Measurements from ENCODE around the gene TIMM50. TPM values are rescaled to one million over a fixed set of nuclear protein-coding genes. Genes with fewer than 3 reads are reported as not detected.
A peak's percentile ranks its signal among the peaks of the same experiment; 100 is the strongest.

TIMM50 gene
- total and polyA plus RNA-seq, 7 experiments from 2014 or later = 43.5 to 70.0 (median 50.0) TPM

DNA sequence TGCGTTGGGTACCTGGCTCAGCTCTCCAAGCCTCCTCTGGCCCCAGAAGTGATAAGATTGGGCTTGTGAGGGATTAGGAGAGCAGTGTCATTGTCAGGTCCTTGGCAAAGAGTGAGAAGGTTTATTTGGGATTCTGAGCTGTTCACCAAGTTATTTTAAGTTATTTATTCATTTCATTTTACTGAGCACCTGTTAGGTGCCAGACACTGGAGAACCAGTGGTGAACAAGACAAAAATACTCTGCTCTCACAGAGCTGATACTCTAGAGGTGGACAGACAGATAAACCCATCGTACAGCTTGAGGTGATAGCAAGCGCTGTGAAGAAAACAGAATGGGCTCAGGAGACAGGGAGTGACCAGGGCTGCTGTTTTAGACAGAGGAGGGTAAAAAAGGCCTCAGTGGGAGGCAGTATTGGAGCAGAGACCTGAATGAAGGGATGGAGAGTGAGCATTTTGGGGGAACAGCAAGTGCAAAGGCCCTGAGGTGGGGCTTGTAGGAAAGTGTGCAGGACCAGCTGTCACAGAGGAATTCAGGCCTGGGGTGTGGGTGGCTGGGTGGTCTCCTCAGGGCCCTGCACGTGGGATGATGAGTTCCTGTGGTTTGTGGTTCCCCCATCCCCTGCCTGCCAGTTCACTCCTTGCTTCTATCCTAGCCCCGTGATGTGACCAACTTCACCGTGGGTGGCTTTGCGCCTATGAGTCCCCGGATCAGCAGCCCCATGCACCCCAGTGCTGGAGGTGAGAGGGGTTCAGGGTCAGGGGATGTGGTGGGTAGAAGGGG lies 8.7 kb upstream of the TIMM50 start:
- Mint-ChIP-seq H3K27me3 (no peaks in the 10 kb centered on the region), H3K4me3 (peak overlapping the region in 1 of 10 donors; percentile 23), H3K9me3 (peaks cover 0 to 1% (median 0%) of the 10 kb centered on the region in 11 donors), H3K36me3 (peaks cover 15 to 58% (median 28%) of the 10 kb centered on the region in 5 donors), H3K4me1 (peaks cover 0 to 11% (median 8%) of the 10 kb centered on the region in 7 donors), H3K27ac (peak overlapping the region in 4 of 9 donors; percentile 8 to 30 (median 20))
- no peaks in the 10 kb centered on the region for H3K4me1 ChIP-seq (ENCODE audit: control insufficient read depth in 2 of 2, insufficient read depth in 2 of 2, low read length in 2 of 2)
- no peak overlapping the region for H3K27ac ChIP-seq (ENCODE audit: low read depth, low read length)
- ATAC-seq (no peak), DNase-seq (no peak)
- CTCF ChIA-PET = interaction anchor here (0.5 to 0.6 kb wide), 2 partner anchors 11 to 31 kb away, joined by 3 read pairs; no protein-coding TSS in a partner anchor
- H3K9me3 ChIP-seq (ENCODE audit: control insufficient read depth in 2 of 3, low read length in 3 of 3) = no peaks in the 10 kb centered on the region
- H3K4me3 ChIP-seq (ENCODE audit: low read length) = no peak overlapping the region
- POLR2A ChIA-PET = interaction anchor here (1.7 kb wide), 2 partner anchors 9 to 27 kb away, joined by 4 to 5 read pairs; partner anchors contain the start of genes SUPT5H and TIMM50
- intact Hi-C loops (cut with micrococcal nuclease) = no loop called here
- no peaks in the 10 kb centered on the region for H3K27me3 ChIP-seq (ENCODE audit: control insufficient read depth in 2 of 2, insufficient read depth in 2 of 2, low read length in 2 of 2)
- H3K36me3 ChIP-seq (ENCODE audit: control insufficient read depth in 2 of 3, insufficient read depth in 3 of 3, low read length in 3 of 3) = peaks cover 37 to 97% (median 49%) of the 10 kb centered on the region in 3 experiments

DNA sequence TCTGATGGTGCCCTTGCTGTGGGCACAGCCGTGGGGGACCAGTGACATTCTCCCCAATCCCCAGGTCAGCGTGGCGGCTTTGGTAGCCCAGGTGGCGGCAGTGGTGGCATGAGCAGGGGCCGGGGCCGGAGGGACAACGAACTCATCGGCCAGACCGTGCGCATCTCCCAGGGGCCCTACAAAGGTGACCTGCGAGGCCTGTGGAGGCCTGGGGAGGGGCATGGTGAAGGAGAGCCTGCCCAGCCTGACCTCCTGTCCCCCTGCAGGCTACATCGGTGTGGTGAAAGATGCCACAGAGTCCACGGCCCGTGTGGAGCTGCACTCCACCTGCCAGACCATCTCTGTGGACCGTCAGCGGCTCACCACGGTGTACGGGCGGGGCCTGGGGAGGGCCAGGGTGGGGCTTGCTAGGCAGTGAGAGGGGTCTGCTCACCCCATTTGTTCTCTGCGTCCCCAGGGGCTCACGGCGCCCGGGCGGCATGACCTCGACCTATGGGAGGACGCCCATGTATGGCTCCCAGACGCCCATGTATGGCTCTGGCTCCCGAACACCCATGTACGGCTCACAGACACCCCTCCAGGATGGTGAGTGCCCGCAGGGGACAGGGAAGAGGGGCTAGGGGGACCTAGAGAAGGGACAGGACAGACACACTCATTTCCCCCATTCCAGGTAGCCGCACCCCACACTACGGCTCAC lies 7.7 kb upstream of the TIMM50 start:
- no peak for ATAC-seq
- peak overlapping the region in 2 of 9 donors; percentile 14 to 30 for H3K27ac Mint-ChIP-seq
- DNase-seq = no peak
- H3K27me3 Mint-ChIP-seq = no peaks in the 10 kb centered on the region
- H3K36me3 Mint-ChIP-seq = peaks cover 15 to 52% (median 28%) of the 10 kb centered on the region in 5 donors
- H3K9me3 Mint-ChIP-seq = peaks cover 0 to 1% (median 0%) of the 10 kb centered on the region in 11 donors
- Histone ChIP-seq H3K27me3 (ENCODE audit: control insufficient read depth in 2 of 2, insufficient read depth in 2 of 2, low read length in 2 of 2) (no peaks in the 10 kb centered on the region), H3K4me1 (ENCODE audit: control insufficient read depth in 2 of 2, insufficient read depth in 2 of 2, low read length in 2 of 2) (no peaks in the 10 kb centered on the region), H3K36me3 (ENCODE audit: control insufficient read depth in 2 of 3, insufficient read depth in 3 of 3, low read length in 3 of 3) (peaks cover 37 to 88% (median 43%) of the 10 kb centered on the region in 3 experiments), H3K9me3 (ENCODE audit: control insufficient read depth in 2 of 3, low read length in 3 of 3) (no peaks in the 10 kb centered on the region), H3K4me3 (ENCODE audit: low read length) (no peak overlapping the region), H3K27ac (ENCODE audit: low read depth, low read length) (no peak overlapping the region)
- intact Hi-C loops (cut with micrococcal nuclease) = no loop called here
- no peak overlapping the region for H3K4me3 Mint-ChIP-seq
- POLR2A ChIA-PET = interaction anchor here (1.7 kb wide), 1 partner anchor 28 kb away, joined by 5 read pairs; the partner anchor contains the start of gene SUPT5H
- CTCF ChIA-PET = interaction anchor here (1.5 to 3.9 kb wide), 3 partner anchors 61 to 199 kb away, joined by 3 to 21 read pairs (median 11); partner anchors contain the start of genes MED29 and PAF1
- H3K4me1 Mint-ChIP-seq = peaks cover 0 to 11% (median 8%) of the 10 kb centered on the region in 7 donors

DNA sequence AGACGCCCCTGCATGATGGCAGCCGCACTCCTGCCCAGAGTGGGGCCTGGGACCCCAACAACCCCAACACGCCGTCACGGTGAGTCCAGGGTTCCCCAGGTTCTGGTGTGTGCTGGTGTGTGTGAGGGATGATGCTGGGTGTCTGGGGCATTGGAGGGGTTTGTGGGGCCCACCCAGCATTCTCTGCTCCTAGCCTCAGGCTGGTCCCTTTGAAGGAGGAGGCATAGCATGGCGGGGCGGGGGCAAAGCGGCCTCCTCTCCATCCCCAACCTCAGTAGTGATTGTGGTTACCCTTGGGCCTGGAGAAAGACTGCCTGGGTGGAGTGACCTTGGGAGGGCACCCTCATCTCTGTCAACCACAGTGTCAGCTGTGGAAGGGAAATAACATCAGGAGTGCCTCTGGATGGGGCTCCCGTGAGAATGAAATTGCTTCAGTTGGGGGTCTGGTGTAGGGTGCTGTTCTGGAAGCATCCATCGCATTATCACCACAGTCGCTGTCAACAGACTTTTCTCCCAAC lies 7.1 kb upstream of the TIMM50 start:
- peaks cover 15 to 47% (median 28%) of the 10 kb centered on the region in 5 donors for H3K36me3 Mint-ChIP-seq
- ATAC-seq (no peak), DNase-seq (no peak)
- Histone ChIP-seq H3K9me3 (ENCODE audit: control insufficient read depth in 2 of 3, low read length in 3 of 3) (no peaks in the 10 kb centered on the region), H3K4me3 (ENCODE audit: low read length) (no peak overlapping the region), H3K36me3 (ENCODE audit: control insufficient read depth in 2 of 3, insufficient read depth in 3 of 3, low read length in 3 of 3) (peaks cover 32 to 82% (median 42%) of the 10 kb centered on the region in 3 experiments), H3K27ac (ENCODE audit: low read depth, low read length) (no peak overlapping the region), H3K4me1 (ENCODE audit: control insufficient read depth in 2 of 2, insufficient read depth in 2 of 2, low read length in 2 of 2) (no peaks in the 10 kb centered on the region), H3K27me3 (ENCODE audit: control insufficient read depth in 2 of 2, insufficient read depth in 2 of 2, low read length in 2 of 2) (no peaks in the 10 kb centered on the region)
- no peaks in the 10 kb centered on the region for H3K27me3 Mint-ChIP-seq
- intact Hi-C loops (cut with micrococcal nuclease) = no loop called here
- H3K4me1 Mint-ChIP-seq = peaks cover 0 to 11% (median 8%) of the 10 kb centered on the region in 7 donors
- POLR2A ChIA-PET = interaction anchor here (0.8 to 1.3 kb wide), 2 partner anchors 28 to 82 kb away, joined by 3 read pairs; partner anchors contain the start of genes MED29, PAF1 and SUPT5H
- peaks cover 0 to 1% (median 0%) of the 10 kb centered on the region in 11 donors for H3K9me3 Mint-ChIP-seq
- peak overlapping the region in 2 of 9 donors; percentile 32 to 59 for H3K27ac Mint-ChIP-seq
- CTCF ChIA-PET = interaction anchor here (0.9 to 3.9 kb wide), 9 partner anchors 8 to 199 kb away, joined by 3 to 21 read pairs (median 4); partner anchors contain the start of genes MED29 and PAF1
- no peak overlapping the region for H3K4me3 Mint-ChIP-seq

DNA sequence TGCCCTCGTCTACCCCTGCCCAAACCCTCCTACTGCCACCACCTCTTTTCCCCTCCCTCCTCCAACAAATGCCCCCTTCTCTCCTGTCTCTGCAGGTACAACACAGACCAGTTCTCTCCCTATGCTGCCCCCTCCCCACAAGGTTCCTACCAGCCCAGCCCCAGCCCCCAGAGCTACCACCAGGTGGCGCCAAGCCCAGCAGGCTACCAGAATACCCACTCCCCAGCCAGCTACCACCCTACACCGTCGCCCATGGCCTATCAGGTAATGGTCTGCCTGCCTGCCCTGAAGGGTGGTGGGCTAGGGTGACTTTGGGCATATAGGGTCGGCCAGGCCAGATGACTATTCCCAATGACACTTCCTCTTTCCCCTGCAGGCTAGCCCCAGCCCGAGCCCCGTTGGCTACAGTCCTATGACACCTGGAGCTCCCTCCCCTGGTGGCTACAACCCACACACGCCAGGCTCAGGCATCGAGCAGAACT lies 6.5 kb upstream of the TIMM50 start:
- Mint-ChIP-seq H3K36me3 (peaks cover 12 to 40% (median 27%) of the 10 kb centered on the region in 5 donors), H3K27ac (peak overlapping the region in 4 of 9 donors; percentile 8 to 59 (median 28)), H3K4me3 (no peak overlapping the region), H3K9me3 (peaks cover 0 to 1% (median 0%) of the 10 kb centered on the region in 11 donors), H3K4me1 (peaks cover 0 to 11% (median 8%) of the 10 kb centered on the region in 7 donors), H3K27me3 (no peaks in the 10 kb centered on the region)
- Histone ChIP-seq H3K27me3 (ENCODE audit: control insufficient read depth in 2 of 2, insufficient read depth in 2 of 2, low read length in 2 of 2) (no peaks in the 10 kb centered on the region), H3K4me1 (ENCODE audit: control insufficient read depth in 2 of 2, insufficient read depth in 2 of 2, low read length in 2 of 2) (no peaks in the 10 kb centered on the region), H3K27ac (ENCODE audit: low read depth, low read length) (no peak overlapping the region), H3K4me3 (ENCODE audit: low read length) (no peak overlapping the region), H3K36me3 (ENCODE audit: control insufficient read depth in 2 of 3, insufficient read depth in 3 of 3, low read length in 3 of 3) (peaks cover 27 to 75% (median 35%) of the 10 kb centered on the region in 3 experiments), H3K9me3 (ENCODE audit: control insufficient read depth in 2 of 3, low read length in 3 of 3) (no peaks in the 10 kb centered on the region)
- CTCF ChIA-PET = interaction anchor here (0.6 to 3.9 kb wide), 15 partner anchors 9 to 198 kb away, joined by 3 to 21 read pairs (median 3); partner anchors contain the start of genes MED29 and PAF1
- peak; percentile 64 to 80 (median 73) for DNase-seq
- POLR2A ChIA-PET = interaction anchor here (0.6 to 1.3 kb wide), 3 partner anchors 21 to 83 kb away, joined by 3 read pairs; partner anchors contain the start of genes MED29, PAF1 and SUPT5H
- intact Hi-C loops (cut with micrococcal nuclease) = loop anchor here (1.0 kb wide), 2 partner anchors 58 to 198 kb away; partner anchors contain the start of gene EID2B (in 2 of the 2)
- ATAC-seq = peak; percentile 88

DNA sequence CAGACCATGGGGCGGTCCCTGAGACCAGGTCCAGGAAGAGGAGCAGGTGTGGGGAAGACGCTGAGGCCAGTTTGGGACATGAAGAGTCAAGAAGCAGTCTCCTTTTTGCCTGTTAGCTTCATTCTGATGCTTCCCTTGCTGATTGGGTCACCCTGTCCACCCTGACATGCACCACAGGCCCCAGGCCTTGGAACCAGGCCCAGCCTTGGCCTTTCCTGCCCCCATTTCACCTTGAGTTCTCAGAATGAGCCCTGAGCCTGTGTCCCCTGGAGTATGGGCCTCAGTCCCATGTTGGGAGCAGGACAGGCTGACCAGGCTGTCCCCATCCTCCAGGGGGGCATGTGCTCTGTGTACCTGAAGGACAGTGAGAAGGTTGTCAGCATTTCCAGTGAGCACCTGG lies 4.9 kb upstream of the TIMM50 start:
- Mint-ChIP-seq H3K36me3 (peaks cover 7 to 28% (median 18%) of the 10 kb centered on the region in 5 donors), H3K4me1 (peaks cover 11 to 17% (median 14%) of the 10 kb centered on the region in 7 donors), H3K4me3 (no peak overlapping the region), H3K27ac (peak overlapping the region in 1 of 9 donors; percentile 47), H3K27me3 (no peaks in the 10 kb centered on the region), H3K9me3 (peaks cover 0 to 1% (median 0%) of the 10 kb centered on the region in 11 donors)
- ATAC-seq (no peak), DNase-seq (no peak)
- no peak overlapping the region for H3K4me3 ChIP-seq (ENCODE audit: low read length)
- POLR2A ChIA-PET = interaction anchor here (1.3 kb wide), 1 partner anchor 31 kb away, joined by 4 read pairs; the partner anchor contains the start of gene SUPT5H
- H3K27ac ChIP-seq (ENCODE audit: low read depth, low read length) = no peak overlapping the region
- peaks cover 23 to 61% (median 25%) of the 10 kb centered on the region in 3 experiments for H3K36me3 ChIP-seq (ENCODE audit: control insufficient read depth in 2 of 3, insufficient read depth in 3 of 3, low read length in 3 of 3)
- no peaks in the 10 kb centered on the region for H3K9me3 ChIP-seq (ENCODE audit: control insufficient read depth in 2 of 3, low read length in 3 of 3)
- CTCF ChIA-PET = interaction anchor here (0.7 to 3.9 kb wide), 6 partner anchors 12 to 379 kb away, joined by 3 to 21 read pairs (median 4); partner anchors contain the start of gene EID2B
- intact Hi-C loops (cut with micrococcal nuclease) = no loop called here
- no peaks in the 10 kb centered on the region for H3K27me3 ChIP-seq (ENCODE audit: control insufficient read depth in 2 of 2, insufficient read depth in 2 of 2, low read length in 2 of 2)
- H3K4me1 ChIP-seq (ENCODE audit: control insufficient read depth in 2 of 2, insufficient read depth in 2 of 2, low read length in 2 of 2) = no peaks in the 10 kb centered on the region
